C4-2B (cell line): ENCODE results near the gene MBD3.

Experiments used
- CTCF ChIP-seq: fragments of 450-650 bp; conservative IDR thresholded peaks from 2 replicates; pipeline ENCODE4 v1.5.1; 2017; ENCODE audit warnings: mild to moderate bottlenecking
- ZFX ChIP-seq: fragments of 450-650 bp; IDR thresholded peaks from 2 replicates; pipeline ENCODE4 v1.6.1; 2017

DNA sequence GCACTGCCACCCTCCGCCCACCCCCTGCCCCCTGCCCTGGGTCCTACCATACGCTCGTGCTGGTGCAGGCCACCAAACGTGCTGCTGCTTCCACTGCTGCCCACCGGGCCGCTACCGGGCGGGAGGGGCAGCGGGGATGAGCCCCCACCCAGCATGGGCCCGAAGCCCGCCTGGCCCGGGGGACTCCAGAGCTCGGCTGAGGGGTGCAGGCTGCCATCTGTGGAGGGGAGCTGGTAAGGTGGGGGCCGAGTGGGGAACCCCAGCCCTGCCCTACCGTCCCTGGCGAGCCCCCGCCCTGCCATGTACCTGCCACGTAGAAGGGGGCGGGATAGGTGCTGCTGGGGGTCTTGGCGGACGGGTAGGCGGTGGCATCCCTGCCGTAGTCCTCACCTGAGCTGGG, 29.3 kb upstream of the MBD3 start:
- TF ChIP-seq CTCF (no peak), ZFX (no peak)
